COR-L47 (cell line): ENCODE measurements around the gene GPATCH2L.

Source experiments
- DNase-seq: peaks from one replicate; lab custom pipeline; 2025; lab: John Stamatoyannopoulos, UW

Gene GPATCH2L

GRCh38 chr14:76196980-76197695, 45.4 kb downstream of the GPATCH2L start:
- DNase-seq = no peak

DNA sequence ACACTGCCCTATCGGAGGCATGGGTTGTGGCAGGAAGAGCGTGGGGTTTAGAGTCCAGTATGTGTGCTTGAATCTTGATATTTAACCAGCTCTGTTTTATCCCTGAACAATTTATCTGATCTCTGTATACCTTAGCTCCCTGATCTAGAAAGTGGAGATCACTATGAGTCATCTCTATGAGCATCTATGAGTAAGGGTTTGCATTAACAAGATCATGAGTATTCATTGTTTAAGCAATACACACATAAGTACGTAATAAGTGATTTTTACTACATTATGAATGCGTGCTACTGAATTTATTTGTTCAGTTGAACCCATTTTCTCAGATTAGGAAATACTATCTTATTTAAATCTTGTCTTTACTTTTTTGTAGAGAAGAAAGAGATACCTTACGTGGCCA, 49.4 kb downstream of the GPATCH2L start:
- DNase-seq = no peak

GRCh38 chr14:76203086-76204001, 51.6 kb downstream of the GPATCH2L start:
- no peak for DNase-seq

- DNase-seq = no peak
These were observed 52.9 kb downstream of the GPATCH2L start for GRCh38 chr14:76204461-76205230.

DNA sequence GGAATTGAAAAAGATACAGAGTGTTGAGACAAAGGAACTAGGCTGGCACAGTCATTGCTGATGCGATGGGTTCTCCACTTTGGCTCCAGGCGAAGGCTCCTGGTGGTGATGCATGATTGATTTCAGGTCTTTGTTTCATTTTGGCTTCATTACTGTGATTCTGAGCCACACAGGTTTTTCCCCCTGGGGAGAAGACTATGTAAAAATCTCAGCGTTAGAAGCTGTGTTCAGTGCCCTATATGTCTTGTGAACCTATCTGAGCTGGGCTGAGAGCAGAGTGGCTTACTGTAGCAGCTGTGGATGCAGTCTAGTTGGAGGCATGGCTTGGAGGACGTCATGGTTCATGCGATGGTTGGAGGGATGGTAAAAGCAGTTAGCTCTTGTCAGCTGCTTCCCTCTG, 54.0 kb downstream of the GPATCH2L start:
- no peak for DNase-seq

DNA sequence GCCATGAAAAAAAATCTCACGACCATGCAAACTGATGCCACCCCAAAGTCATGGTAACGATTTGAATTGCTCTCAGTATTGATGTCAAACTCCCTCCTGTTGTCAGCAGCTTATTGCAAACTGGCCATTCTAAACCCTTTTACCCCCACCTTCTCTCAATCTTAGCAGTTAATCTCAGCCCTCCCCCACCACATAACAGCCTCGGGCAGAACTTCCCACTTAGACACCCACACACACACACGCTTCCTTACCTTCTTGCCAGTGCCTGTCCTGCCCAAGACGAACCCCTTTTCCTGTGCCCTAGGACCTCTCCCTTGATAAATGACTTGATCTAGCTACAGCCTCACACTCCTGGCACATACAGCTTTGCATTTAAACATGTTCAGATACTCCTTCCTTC, 56.6 kb downstream of the GPATCH2L start:
- DNase-seq = no peak

GRCh38 chr14:76212242-76212641, 60.5 kb downstream of the GPATCH2L start:
- no peak for DNase-seq

DNA sequence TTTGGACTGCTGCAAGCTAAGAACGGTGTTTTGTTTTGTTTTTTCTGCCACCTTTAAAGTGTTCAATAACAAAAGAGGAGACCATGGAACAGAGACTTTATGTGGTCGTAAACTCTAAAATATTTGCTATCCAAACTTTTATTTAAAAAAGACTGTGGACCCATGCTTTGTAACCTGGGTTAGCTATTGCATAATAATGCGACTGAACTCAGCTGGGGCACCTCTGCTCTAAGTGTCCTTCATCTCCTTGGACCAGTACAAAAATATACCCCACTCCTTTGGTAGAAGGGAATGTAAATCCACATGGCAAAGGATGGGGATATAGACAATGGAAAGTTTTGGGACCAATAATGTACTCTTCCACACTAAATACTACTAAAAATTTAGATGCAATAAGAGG, 65.5 kb downstream of the GPATCH2L start:
- no peak for DNase-seq

DNA sequence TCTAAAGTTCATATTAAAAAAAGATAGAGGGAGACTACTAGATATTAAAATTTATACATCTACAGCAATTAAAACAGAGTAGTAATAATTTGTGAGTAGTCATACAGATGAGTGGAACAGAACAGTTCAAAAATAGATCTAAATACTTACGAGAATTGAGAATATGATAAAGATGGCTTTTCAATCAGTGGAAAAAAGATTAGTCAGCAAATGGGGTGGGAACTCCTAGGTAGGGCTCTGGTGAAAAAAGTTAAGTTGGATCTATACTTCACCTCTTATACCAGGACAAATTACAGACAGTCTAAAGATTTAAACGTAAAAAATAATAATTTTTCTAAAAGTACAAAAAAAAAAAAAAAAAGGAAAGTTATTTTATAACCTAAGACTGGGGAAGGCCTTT, 66.9 kb downstream of the GPATCH2L start:
- DNase-seq = no peak

DNA sequence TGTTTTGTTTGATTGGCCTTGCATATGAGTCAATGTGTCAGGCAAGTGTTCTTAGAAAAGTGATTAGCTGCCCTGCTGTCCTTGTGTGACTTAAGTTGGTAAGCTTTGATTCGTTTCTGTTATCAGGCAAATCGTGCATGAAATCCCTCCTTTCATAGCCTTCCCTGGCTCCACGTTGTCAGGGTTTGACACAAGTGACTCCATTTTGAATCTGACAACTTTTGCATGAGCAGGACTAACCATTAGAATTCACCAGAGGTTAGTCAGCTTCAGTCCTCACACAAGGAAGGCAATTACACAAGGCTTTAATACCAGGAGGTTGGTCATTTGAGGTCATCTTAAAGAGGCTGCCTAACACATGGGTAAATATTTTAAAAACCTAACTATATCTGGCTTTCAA, 68.2 kb downstream of the GPATCH2L start:
- DNase-seq = no peak

- no peak for DNase-seq
These were observed 75.8 kb downstream of the GPATCH2L start for GRCh38 chr14:76227450-76228050.

GRCh38 chr14:76228138-76228537, 76.4 kb downstream of the GPATCH2L start:
- no peak for DNase-seq

- no peak for DNase-seq
These were observed 81.1 kb downstream of the GPATCH2L start for GRCh38 chr14:76232800-76233199.

- no peak for DNase-seq
These were observed 83.9 kb downstream of the GPATCH2L start for GRCh38 chr14:76235628-76236027.

GRCh38 chr14:76236172-76237130, 84.7 kb downstream of the GPATCH2L start:
- no peak for DNase-seq

DNA sequence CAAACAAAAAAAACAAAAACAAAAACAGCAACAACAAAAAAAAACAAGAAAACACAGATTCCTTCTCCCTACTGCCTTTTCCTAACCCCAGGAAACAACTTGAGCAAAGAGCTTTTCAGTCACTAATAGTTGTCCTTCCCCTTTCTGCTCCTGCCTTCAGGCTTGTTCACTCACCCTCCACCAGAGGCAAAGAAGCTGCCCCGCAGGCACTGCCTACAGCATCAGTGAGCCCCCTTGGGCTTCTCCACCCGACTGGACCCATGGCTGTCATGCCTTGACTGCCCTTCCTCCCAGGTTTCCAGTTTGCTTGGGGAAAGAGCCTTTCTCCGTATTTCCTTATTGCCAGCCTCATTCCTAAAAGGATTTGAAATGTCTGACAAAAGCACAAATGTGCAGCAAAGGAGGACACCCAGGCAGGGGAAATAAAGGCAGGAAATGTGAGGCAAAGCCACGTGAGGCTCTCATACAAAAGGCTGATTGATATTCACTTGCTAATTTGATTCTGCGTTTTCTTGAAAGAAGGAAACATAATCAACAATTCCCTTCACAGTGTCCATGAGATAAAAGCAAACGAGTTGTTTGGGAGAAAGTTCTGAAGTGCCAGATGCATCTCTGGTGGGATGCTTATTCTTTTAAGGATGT, 85.7 kb downstream of the GPATCH2L start:
- no peak for DNase-seq

DNA sequence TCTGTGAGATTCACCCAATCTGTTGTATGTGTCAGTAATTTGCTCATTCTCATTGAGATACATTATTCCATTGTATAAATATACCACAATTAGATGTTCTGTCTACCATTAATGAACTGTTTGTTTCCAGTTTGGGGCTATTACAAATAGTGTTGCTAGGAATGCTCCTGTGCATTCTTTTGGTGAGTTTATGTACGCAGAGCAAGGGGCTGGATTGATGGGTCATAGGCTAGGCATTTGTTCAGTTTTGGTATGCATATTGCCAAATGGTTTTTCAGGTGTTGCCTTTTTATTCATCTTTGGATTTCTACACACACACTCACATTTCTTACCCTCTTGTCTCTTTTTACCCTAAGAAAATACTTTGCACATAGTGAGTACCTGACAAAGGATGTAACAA, 93.4 kb downstream of the GPATCH2L start:
- DNase-seq = no peak

GRCh38 chr14:76250302-76250701, 98.6 kb downstream of the GPATCH2L start:
- DNase-seq = no peak

DNA sequence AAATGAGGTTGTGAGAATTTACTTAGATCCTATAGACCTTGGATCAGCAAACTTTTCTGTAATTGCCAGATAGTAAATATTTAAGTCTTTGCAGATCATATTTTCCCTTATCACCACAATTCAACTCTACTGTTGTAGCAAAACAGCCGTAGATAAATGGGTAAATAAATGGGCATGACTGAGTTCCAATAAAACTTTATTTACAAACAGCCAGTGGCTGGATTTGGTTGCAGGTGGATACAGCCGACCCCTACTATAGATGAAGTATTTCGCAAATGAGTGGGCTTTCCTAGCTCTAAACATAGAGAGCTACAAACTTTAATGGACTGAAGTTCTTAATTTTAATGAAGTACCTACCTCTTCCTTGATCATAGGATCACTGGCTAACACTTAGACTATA, 100.7 kb downstream of the GPATCH2L start:
- DNase-seq = no peak

- DNase-seq = no peak
These were observed 101.4 kb downstream of the GPATCH2L start for GRCh38 chr14:76253111-76253510.
